Central memory CD8-positive, alpha-beta T cell (primary cell): ENCODE data around the gene COL17A1.

Source experiments
- ATAC-seq: fragments of 150-1000 bp; cut with Tn5 transposase; replicated peaks from 2 replicates; pipeline ENCODE4 v1.10.0; 2022; ENCODE audit warnings: mild to moderate bottlenecking, moderate FRiP score, moderate number of reproducible peaks; ENCODE audit not compliant: poor library complexity, severe bottlenecking; ENCODE audit errors: extremely low read depth
- DNase-seq, 2 donors: peaks; one replicate each; pipeline ENCODE4 v3.0.0; 2021; ENCODE audit warnings: low spot score in 2 of 2
- H3K27ac Mint-ChIP-seq: one replicate; pipeline ENCODE4 v1.8.0; 2022; ENCODE audit warnings: low read depth, mild to moderate bottlenecking, moderate library complexity, mixed read lengths
- H3K27me3 Mint-ChIP-seq: one replicate; pipeline ENCODE4 v1.8.0; 2022; ENCODE audit warnings: mixed read lengths
- H3K36me3 Mint-ChIP-seq: one replicate; pipeline ENCODE4 v1.8.0; 2022; ENCODE audit warnings: mild to moderate bottlenecking, moderate library complexity, mixed read lengths; ENCODE audit not compliant: insufficient read depth
- H3K4me1 Mint-ChIP-seq: one replicate; pipeline ENCODE4 v1.8.0; 2022; ENCODE audit warnings: mixed read lengths
- H3K4me3 Mint-ChIP-seq: one replicate; pipeline ENCODE4 v1.8.0; 2022; ENCODE audit warnings: mild to moderate bottlenecking, moderate library complexity, mixed read lengths
- H3K9me3 Mint-ChIP-seq: one replicate; pipeline ENCODE4 v1.8.0; 2022; ENCODE audit warnings: mixed read lengths

COL17A1 gene

GRCh38 chr10:104061196-104061595 lies 24.5 kb downstream of the COL17A1 start:
- Mint-ChIP-seq H3K27ac (no peak overlapping the region), H3K27me3 (peaks cover 15% of the 10 kb centered on the region)

GRCh38 chr10:104059364-104059763 lies 26.3 kb downstream of the COL17A1 start:
- Mint-ChIP-seq H3K4me3 (no peak overlapping the region), H3K9me3 (no peaks in the 10 kb centered on the region), H3K27ac (no peak overlapping the region), H3K4me1 (no peaks in the 10 kb centered on the region), H3K36me3 (no peaks in the 10 kb centered on the region), H3K27me3 (peaks cover under 1% of the 10 kb centered on the region)
- DNase-seq: no peak
- no peak for ATAC-seq

More at GRCh38 chr10:104061196-104061595, 24.5 kb downstream of the COL17A1 start:
- DNase-seq: no peak
- Mint-ChIP-seq H3K4me3 (no peak overlapping the region), H3K9me3 (no peaks in the 10 kb centered on the region), H3K4me1 (no peaks in the 10 kb centered on the region), H3K36me3 (no peaks in the 10 kb centered on the region)
- no peak for ATAC-seq

GRCh38 chr10:104057717-104058116 lies 28.0 kb downstream of the COL17A1 start:
- no peak overlapping the region for H3K27ac Mint-ChIP-seq
- no peaks in the 10 kb centered on the region for H3K4me1 Mint-ChIP-seq
- H3K27me3 Mint-ChIP-seq: no peaks in the 10 kb centered on the region
- H3K4me3 Mint-ChIP-seq: no peak overlapping the region
- ATAC-seq (no peak), DNase-seq (no peak)
- no peaks in the 10 kb centered on the region for H3K36me3 Mint-ChIP-seq
- no peaks in the 10 kb centered on the region for H3K9me3 Mint-ChIP-seq

GRCh38 chr10:104056619-104057273 lies 28.9 kb downstream of the COL17A1 start:
- Mint-ChIP-seq H3K27me3 (no peaks in the 10 kb centered on the region), H3K36me3 (no peaks in the 10 kb centered on the region), H3K27ac (no peak overlapping the region), H3K4me3 (no peak overlapping the region), H3K9me3 (no peaks in the 10 kb centered on the region), H3K4me1 (no peaks in the 10 kb centered on the region)
- DNase-seq: no peak
- ATAC-seq: no peak

- Mint-ChIP-seq H3K9me3 (no peaks in the 10 kb centered on the region), H3K27ac (no peak overlapping the region), H3K4me1 (no peaks in the 10 kb centered on the region), H3K36me3 (no peaks in the 10 kb centered on the region), H3K4me3 (no peak overlapping the region), H3K27me3 (no peaks in the 10 kb centered on the region)
- no peak for DNase-seq
- no peak for ATAC-seq
Observed at GRCh38 chr10:104054430-104054829, 31.2 kb downstream of the COL17A1 start.

GRCh38 chr10:104053201-104053600 lies 32.5 kb downstream of the COL17A1 start:
- no peaks in the 10 kb centered on the region for H3K4me1 Mint-ChIP-seq
- ATAC-seq (no peak), DNase-seq (no peak)
- no peak overlapping the region for H3K27ac Mint-ChIP-seq
- H3K27me3 Mint-ChIP-seq: peaks cover 7% of the 10 kb centered on the region
- H3K4me3 Mint-ChIP-seq: no peak overlapping the region
- no peaks in the 10 kb centered on the region for H3K36me3 Mint-ChIP-seq
- H3K9me3 Mint-ChIP-seq: no peaks in the 10 kb centered on the region

GRCh38 chr10:104052431-104052830 lies 33.2 kb downstream of the COL17A1 start:
- no peaks in the 10 kb centered on the region for H3K4me1 Mint-ChIP-seq
- H3K27me3 Mint-ChIP-seq: peaks cover 9% of the 10 kb centered on the region
- no peak overlapping the region for H3K27ac Mint-ChIP-seq
- DNase-seq (no peak), ATAC-seq (no peak)
- H3K4me3 Mint-ChIP-seq: no peak overlapping the region
- H3K9me3 Mint-ChIP-seq: no peaks in the 10 kb centered on the region
- H3K36me3 Mint-ChIP-seq: no peaks in the 10 kb centered on the region

- Mint-ChIP-seq H3K4me1 (no peaks in the 10 kb centered on the region), H3K27me3 (peaks cover 9% of the 10 kb centered on the region), H3K4me3 (no peak overlapping the region), H3K36me3 (no peaks in the 10 kb centered on the region), H3K27ac (no peak overlapping the region), H3K9me3 (no peaks in the 10 kb centered on the region)
- DNase-seq: no peak
- ATAC-seq: no peak
Observed at GRCh38 chr10:104049504-104050250, 36.0 kb downstream of the COL17A1 start.

GRCh38 chr10:104046651-104047050 lies 39.0 kb downstream of the COL17A1 start:
- DNase-seq (no peak), ATAC-seq (no peak)
- no peak overlapping the region for H3K4me3 Mint-ChIP-seq
- no peaks in the 10 kb centered on the region for H3K36me3 Mint-ChIP-seq
- H3K27me3 Mint-ChIP-seq: peaks cover 9% of the 10 kb centered on the region
- H3K4me1 Mint-ChIP-seq: no peaks in the 10 kb centered on the region
- no peaks in the 10 kb centered on the region for H3K9me3 Mint-ChIP-seq
- no peak overlapping the region for H3K27ac Mint-ChIP-seq

- H3K9me3 Mint-ChIP-seq: no peaks in the 10 kb centered on the region
- no peaks in the 10 kb centered on the region for H3K4me1 Mint-ChIP-seq
- DNase-seq (no peak), ATAC-seq (no peak)
- no peak overlapping the region for H3K27ac Mint-ChIP-seq
- no peaks in the 10 kb centered on the region for H3K36me3 Mint-ChIP-seq
- peaks cover 9% of the 10 kb centered on the region for H3K27me3 Mint-ChIP-seq
- no peak overlapping the region for H3K4me3 Mint-ChIP-seq
Observed at GRCh38 chr10:104045151-104046089, 40.3 kb downstream of the COL17A1 start.

GRCh38 chr10:104043854-104044253 lies 41.8 kb downstream of the COL17A1 start:
- Mint-ChIP-seq H3K4me1 (no peaks in the 10 kb centered on the region), H3K27me3 (peaks cover 9% of the 10 kb centered on the region), H3K36me3 (no peaks in the 10 kb centered on the region), H3K9me3 (no peaks in the 10 kb centered on the region), H3K4me3 (no peak overlapping the region), H3K27ac (no peak overlapping the region)
- DNase-seq (no peak), ATAC-seq (no peak)

GRCh38 chr10:104043185-104043830 lies 42.4 kb downstream of the COL17A1 start:
- Mint-ChIP-seq H3K27me3 (peaks cover 4% of the 10 kb centered on the region), H3K27ac (no peak overlapping the region), H3K4me1 (no peaks in the 10 kb centered on the region), H3K4me3 (no peak overlapping the region), H3K9me3 (no peaks in the 10 kb centered on the region), H3K36me3 (no peaks in the 10 kb centered on the region)
- DNase-seq (no peak), ATAC-seq (no peak)
